Omental fat pad (tissue), 4 donors: ENCODE results near the gene POLR3A. TPM values are rescaled to one million over a fixed set of nuclear protein-coding genes. Genes with fewer than 3 reads are reported as not detected.

Experiments
- ATAC-seq: fragments of 150-250 bp; one replicate; pipeline ENCODE4 v1.9.1; 2016; ENCODE audit warnings: mild to moderate bottlenecking, moderate library complexity; ENCODE audit not compliant: low FRiP score
- DNase-seq: peaks from one replicate; pipeline ENCODE4 v3.0.0-alpha.2; 2019; ENCODE audit warnings: low spot score
- total RNA-seq, 4 donors: library from RNA; depleted of rRNA; stranded (reverse); fragments of >200 nt; gene quantifications; one replicate each; pipeline ENCODE4 v1.1.0, GENCODE V29; 2016
- TF ChIP-seq, protein P1 (sequence below), 3 donors: fragments of 450-650 bp; IDR thresholded peaks; one replicate each; pipeline ENCODE4 v1.5.1; 2016 to 2017; ENCODE audit warnings: antibody characterized with exemption in 3 of 3, mild to moderate bottlenecking in 3 of 3, moderate library complexity in 2 of 3

POLR3A gene
- total RNA-seq, 4 donors from 2014 or later: 9.6 to 18.5 (median 13.0) TPM

DNA sequence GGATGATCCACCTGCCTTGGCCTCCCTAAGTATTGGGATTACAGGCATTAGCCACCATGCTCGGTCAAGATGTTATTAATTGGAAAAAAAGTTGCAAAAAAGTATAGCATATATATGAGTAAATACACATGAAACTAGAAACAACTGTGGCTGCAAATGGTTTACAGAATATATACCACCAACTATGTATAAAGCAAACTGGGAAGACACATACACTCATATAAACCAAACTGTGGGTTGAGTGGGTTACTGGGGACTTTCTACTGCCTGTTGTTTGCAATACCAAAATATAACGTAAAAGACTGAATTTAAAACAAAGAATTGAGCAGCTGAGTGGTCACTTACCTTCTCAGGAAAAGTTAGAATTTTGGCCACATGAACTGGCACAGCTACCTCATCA, 8.1 kb downstream of the POLR3A start:
- DNase-seq (no peak), ATAC-seq (no peak)
- TF ChIP-seq, protein P1, sequence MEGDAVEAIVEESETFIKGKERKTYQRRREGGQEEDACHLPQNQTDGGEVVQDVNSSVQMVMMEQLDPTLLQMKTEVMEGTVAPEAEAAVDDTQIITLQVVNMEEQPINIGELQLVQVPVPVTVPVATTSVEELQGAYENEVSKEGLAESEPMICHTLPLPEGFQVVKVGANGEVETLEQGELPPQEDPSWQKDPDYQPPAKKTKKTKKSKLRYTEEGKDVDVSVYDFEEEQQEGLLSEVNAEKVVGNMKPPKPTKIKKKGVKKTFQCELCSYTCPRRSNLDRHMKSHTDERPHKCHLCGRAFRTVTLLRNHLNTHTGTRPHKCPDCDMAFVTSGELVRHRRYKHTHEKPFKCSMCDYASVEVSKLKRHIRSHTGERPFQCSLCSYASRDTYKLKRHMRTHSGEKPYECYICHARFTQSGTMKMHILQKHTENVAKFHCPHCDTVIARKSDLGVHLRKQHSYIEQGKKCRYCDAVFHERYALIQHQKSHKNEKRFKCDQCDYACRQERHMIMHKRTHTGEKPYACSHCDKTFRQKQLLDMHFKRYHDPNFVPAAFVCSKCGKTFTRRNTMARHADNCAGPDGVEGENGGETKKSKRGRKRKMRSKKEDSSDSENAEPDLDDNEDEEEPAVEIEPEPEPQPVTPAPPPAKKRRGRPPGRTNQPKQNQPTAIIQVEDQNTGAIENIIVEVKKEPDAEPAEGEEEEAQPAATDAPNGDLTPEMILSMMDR (IDR thresholded peaks at IDR 0.05): no peak

DNA sequence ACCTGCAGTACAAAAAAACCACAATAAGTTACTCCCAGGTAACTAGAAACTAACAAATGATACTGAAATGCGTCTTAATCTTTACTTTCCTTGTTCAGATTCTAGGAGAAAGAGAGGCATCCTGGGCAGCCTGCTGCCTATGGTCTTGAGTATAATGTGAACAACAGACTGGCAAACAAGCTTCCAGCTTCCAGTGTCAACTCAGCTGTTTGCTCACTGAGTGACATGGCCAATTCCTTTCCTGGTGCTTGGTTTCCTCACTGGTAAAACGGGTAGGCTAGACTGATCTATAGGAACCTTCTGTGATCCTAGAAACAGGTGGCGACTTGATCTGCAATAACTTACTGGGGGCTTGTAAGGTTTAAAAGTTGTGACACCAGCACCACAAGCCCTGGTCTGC, 10.1 kb downstream of the POLR3A start:
- TF ChIP-seq, protein P1 (IDR thresholded peaks at IDR 0.05): no peak
- ATAC-seq: no peak
- DNase-seq: no peak

DNA sequence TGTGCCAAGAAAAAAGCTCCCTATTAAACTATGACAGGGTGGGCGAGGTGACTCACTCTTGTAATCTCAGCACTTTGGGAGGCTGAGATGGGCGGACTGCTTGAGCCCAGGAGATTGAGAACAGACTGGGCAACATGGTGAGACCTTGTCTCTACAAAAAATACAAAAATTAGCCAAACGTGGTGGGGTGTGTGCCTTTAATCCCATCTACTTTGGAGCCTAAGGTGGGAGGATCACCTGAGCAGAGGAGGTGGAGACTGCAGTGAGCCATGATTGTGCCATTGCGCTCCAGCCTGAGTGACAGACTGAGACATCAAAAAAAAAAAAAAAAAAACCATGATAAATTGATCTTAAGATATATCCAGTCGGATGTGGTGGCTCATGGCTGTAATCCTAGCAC, 11.5 kb downstream of the POLR3A start:
- ATAC-seq: no peak
- no peak for DNase-seq
- TF ChIP-seq, protein P1 (IDR thresholded peaks at IDR 0.05): no peak

DNA sequence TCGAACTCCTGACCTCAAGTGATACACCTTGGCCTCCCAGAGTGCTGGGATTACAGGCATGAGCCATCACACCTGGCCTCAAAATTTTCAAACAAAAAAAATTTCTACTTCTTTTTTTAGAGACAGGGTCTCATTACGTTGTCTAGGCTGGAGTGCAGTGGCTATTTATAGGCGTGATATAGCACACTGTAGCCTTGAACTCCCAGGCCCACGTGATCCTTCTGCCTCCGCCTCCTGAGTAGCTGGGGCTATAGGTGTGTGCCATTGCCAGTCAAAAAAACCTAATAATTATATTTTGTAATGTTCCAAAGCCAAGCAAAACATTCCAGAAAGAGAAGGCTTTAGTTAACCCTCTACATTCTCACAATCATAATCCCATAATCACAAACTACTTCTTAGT, 13.8 kb downstream of the POLR3A start:
- ATAC-seq (no peak), DNase-seq (no peak)
- TF ChIP-seq, protein P1 (IDR thresholded peaks at IDR 0.05): no peak

DNA sequence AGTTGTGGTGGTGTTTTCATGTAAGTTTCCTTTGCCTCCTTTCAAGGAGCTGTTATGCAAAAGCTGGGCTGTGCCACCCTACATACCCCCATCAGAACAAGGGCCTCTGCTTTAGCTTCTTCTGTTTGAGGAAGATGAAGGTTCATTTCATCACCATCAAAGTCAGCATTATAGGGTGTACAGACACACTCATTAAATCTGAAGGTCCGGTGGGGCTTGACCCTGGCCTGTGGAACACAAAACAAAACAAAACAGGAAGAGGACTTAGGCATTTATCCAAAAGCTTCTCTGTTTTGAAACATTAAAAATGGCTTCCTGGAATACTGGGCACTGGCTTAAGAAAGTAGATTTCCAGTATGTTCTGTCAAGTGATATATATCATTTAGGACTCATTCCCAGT, 15.8 kb downstream of the POLR3A start:
- no peak for ATAC-seq
- TF ChIP-seq, protein P1 (IDR thresholded peaks at IDR 0.05): no peak
- no peak for DNase-seq

DNA sequence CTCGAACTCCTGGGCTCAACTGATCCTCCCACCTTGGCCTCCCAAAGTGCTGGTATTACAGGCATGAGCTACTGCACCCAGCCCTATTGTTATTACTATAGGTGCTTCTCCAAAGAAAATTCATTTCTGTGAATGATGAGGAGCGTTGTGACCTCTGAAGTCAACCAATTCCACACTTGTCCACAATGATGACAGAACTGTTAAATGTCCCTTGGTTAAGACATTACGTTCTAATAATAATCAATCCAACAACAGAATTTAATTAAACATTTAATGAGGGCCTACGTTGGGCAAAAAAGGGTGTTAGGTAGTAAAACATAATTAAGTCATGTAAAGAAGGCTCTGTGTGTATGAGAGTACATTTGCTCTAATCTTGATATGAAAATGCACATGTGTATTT, 18.2 kb downstream of the POLR3A start:
- no peak for ATAC-seq
- no peak for DNase-seq
- TF ChIP-seq, protein P1 (IDR thresholded peaks at IDR 0.05): no peak

DNA sequence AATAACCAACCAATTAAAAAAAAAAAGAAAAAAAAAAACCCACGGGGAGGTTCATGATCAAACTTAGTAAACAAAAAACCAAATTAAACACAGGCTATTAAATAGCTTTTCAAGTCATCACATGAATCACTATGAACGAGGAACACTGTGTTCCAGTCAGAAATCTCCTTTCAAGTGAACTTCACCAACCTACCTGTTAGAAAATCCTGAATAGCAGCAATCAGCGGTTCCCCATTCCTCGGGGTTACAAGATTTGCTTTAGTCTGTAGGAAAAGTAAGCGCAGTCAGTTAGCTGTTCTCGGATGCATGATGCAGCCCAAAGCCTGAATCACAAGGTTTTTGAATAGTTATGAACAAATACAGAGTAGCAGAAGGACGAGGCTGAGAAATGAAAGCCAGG, 19.0 kb downstream of the POLR3A start:
- no peak for DNase-seq
- TF ChIP-seq, protein P1 (IDR thresholded peaks at IDR 0.05): no peak
- no peak for ATAC-seq
